DMS 273 (cell line): ENCODE measurements around the gene RPS29.

Source experiments
- DNase-seq: peaks from one replicate; lab custom pipeline; 2025; ENCODE audit not compliant: unreplicated experiment; lab: John Stamatoyannopoulos, UW

Gene RPS29

GRCh38 chr14:49553106-49553505 lies 33.1 kb downstream of the RPS29 start:
- no peak for DNase-seq

- DNase-seq, result no peak
Measured at GRCh38 chr14:49551569-49551968, 34.6 kb downstream of the RPS29 start.

DNA sequence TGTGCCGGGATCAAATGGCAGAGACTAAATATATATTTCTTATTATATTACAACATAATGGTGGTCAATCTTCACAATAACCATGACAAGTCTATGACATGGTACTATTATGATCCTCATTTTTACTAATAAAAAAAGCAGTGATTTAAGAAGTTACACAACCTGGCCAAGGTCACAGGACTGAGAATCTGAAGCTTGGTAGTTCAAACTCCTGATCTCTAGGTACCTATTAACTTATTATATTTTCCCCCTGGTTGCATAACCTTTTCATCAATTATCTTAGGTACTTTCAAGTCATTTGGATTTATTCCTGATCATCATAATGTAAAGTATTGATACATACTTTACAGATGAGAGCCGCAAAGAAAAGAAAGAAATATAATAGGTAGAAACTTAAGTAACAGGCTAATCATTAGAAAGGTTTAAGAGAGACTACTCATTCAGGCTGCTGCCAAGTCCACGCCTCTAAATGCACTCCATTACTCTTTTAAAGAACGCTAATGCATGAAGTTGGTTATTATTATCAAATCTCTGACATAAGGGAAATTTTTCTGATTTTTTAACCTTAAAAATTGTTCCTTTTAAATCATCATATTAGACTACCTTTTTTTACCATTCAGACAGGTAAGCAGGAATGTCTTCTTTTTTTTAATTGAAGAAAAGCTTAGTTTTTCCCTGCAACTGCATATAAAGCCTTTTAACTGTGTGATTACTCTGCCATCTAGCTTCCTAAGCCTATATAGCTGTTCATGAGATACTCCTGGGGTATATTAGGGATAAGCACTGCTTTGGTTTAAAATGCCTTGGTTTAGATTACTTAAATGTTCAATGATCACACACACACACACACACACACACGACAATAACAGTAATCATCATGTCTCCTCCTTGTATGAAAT lies 35.6 kb downstream of the RPS29 start:
- DNase-seq, result peak; percentile 29

DNA sequence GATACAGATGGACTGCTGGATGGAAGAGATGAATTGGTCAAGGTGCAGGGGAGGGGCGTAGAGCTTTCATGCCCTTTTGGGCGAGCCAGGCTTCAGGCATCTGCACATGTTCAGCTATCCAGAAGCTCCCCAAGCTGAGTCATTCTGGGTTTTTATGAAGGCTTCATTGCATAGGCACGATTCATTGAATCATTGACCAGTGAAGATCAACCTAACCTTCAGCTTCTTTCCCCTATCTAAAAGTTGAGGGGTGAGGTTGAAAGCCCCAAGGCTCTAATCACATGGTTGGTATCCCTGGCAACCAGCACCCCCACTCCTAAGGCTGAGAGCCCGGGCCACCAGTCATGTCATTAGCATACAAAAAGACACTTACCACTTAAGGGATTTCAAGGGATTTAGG lies 36.3 kb downstream of the RPS29 start:
- no peak for DNase-seq

DNA sequence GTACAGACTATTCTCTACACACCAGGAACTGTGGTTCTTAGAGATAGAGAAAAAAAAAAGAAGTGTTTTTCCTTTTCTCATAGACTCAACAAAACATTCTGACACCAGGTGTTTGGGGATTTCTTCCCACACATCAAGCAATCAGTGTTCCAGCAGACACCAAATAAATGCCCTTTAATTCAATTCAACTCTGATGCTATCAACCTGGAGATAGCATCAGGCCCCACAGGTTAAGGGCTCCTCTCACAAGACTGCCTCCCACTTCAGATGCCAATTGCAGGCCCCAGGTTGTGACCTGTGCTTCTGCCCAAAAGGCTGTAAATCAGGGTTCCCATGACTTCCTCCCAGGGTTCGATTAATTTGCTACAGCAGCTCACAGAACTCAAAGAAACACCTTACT lies 36.7 kb downstream of the RPS29 start:
- no peak for DNase-seq

DNA sequence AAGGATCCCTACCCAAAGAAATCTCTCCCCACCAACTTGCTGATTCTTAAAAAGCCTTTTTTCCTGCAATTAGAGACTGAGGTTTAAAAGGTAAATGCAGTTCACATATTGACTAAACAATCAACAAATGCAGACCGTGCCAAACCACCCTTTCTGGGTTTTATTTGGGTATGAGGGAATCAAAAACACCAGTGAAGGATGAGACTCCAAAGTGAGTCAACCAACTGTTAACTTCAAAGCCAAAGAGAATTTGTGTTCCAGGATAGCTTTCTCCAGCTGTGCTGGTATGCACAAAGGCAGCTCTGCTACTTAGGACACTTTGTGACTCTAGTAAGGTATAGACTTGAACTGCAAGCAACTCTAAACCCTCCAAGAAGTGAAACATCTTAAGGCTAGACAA lies 39.4 kb downstream of the RPS29 start:
- DNase-seq, result no peak

DNA sequence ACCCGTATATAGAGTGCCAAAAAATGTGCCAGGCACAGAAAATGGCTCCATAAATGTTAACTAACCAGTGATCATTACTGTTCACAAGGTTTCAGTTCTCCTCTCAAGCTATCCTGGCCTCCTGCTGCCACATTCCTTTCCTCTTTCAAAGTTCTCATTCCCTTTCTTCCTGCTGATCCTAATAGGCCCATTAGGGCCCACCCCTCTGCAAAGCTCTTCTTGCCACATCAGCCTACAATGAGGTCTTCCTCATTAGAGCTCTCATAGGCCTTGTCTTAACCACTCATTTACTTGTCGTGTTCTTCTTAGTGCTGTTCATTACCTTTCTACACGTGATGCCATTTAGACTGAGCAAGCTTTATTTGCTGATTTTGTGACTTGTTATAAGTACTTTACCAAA lies 40.5 kb downstream of the RPS29 start:
- DNase-seq, result no peak

- no peak for DNase-seq
Measured at GRCh38 chr14:49545071-49545470, 41.1 kb downstream of the RPS29 start.

- DNase-seq, result no peak
Measured at GRCh38 chr14:49541049-49541448, 45.1 kb downstream of the RPS29 start.

- no peak for DNase-seq
Measured at GRCh38 chr14:49538852-49539251, 47.3 kb downstream of the RPS29 start.
